ENCODE measurements around the gene CYFIP2.

CYFIP2 gene

GRCh38 chr5:157282150-157282549 is 16.2 kb downstream of the CYFIP2 start:
- peaks cover 11% of the 10 kb centered on the region for H3F3A ChIP-seq (ENCODE audit: insufficient read depth, low read length)
- H3K27me3 ChIP-seq (ENCODE audit: insufficient read depth, low read length): no peaks in the 10 kb centered on the region
- H3K4me1 ChIP-seq (ENCODE audit: insufficient read depth, low read length, severe bottlenecking): peaks cover 52% of the 10 kb centered on the region
- no peaks in the 10 kb centered on the region for H4K20me1 ChIP-seq (ENCODE audit: insufficient read depth, low read length)
- peak overlapping the region; percentile 87 for H3K27ac ChIP-seq (ENCODE audit: low read depth, low read length, poor library complexity, severe bottlenecking)
- peaks cover 83% of the 10 kb centered on the region for H3K79me2 ChIP-seq (ENCODE audit: insufficient read depth, low read length)
- H3K9ac ChIP-seq (ENCODE audit: low read length): no peak overlapping the region; the same call in 1 of the 2 replicates
- peaks cover 37% of the 10 kb centered on the region for H3K36me3 ChIP-seq (ENCODE audit: insufficient read depth, low read length)
- H3K9me3 ChIP-seq (ENCODE audit: low read length): no peaks in the 10 kb centered on the region
- H3K9me2 ChIP-seq (ENCODE audit: low read depth, low read length): no peaks in the 10 kb centered on the region
- no peak overlapping the region for H3K4me3 ChIP-seq (ENCODE audit: low read depth, low read length, poor library complexity, severe bottlenecking)
- no peak for TF ChIP-seq EZH2 (IDR thresholded peaks at IDR 0.05; ENCODE audit: borderline replicate concordance, low read length)
- TF ChIP-seq CTCF (IDR thresholded peaks at IDR 0.05; ENCODE audit: low read length): no peak
- H3K4me2 ChIP-seq (ENCODE audit: low read length): peak overlapping the region; percentile 49; the same call in 1 of the 2 replicates
- no peak overlapping the region for H2AFZ ChIP-seq (ENCODE audit: low read length)

- peak overlapping the region; percentile 87 for H3K27ac ChIP-seq (ENCODE audit: low read depth, low read length, poor library complexity, severe bottlenecking)
Observed at GRCh38 chr5:157283434-157283833, 17.5 kb downstream of the CYFIP2 start.

GRCh38 chr5:157284458-157285212 is 18.7 kb downstream of the CYFIP2 start:
- Histone ChIP-seq H3K79me2 (ENCODE audit: insufficient read depth, low read length) (peaks cover 59% of the 10 kb centered on the region), H3K36me3 (ENCODE audit: insufficient read depth, low read length) (peaks cover 60% of the 10 kb centered on the region), H3K4me2 (ENCODE audit: low read length) (no peak overlapping the region)

More at GRCh38 chr5:157283434-157283833, 17.5 kb downstream of the CYFIP2 start:
- Histone ChIP-seq H3K9ac (ENCODE audit: low read length) (peak overlapping the region; percentile 31; the same call in 1 of the 2 replicates), H3K4me1 (ENCODE audit: insufficient read depth, low read length, severe bottlenecking) (peaks cover 44% of the 10 kb centered on the region), H3K27me3 (ENCODE audit: insufficient read depth, low read length) (no peaks in the 10 kb centered on the region), H2AFZ (ENCODE audit: low read length) (no peak overlapping the region), H3K4me3 (ENCODE audit: low read depth, low read length, poor library complexity, severe bottlenecking) (peak overlapping the region; percentile 26), H3K9me2 (ENCODE audit: low read depth, low read length) (no peaks in the 10 kb centered on the region), H3F3A (ENCODE audit: insufficient read depth, low read length) (peaks cover 11% of the 10 kb centered on the region), H4K20me1 (ENCODE audit: insufficient read depth, low read length) (no peaks in the 10 kb centered on the region), H3K79me2 (ENCODE audit: insufficient read depth, low read length) (peaks cover 71% of the 10 kb centered on the region), H3K9me3 (ENCODE audit: low read length) (no peaks in the 10 kb centered on the region), H3K36me3 (ENCODE audit: insufficient read depth, low read length) (peaks cover 48% of the 10 kb centered on the region), H3K4me2 (ENCODE audit: low read length) (peak overlapping the region; percentile 49)
- TF ChIP-seq CTCF (IDR thresholded peaks at IDR 0.05; ENCODE audit: low read length) (no peak), EZH2 (IDR thresholded peaks at IDR 0.05; ENCODE audit: borderline replicate concordance, low read length) (no peak)

More at GRCh38 chr5:157284458-157285212, 18.7 kb downstream of the CYFIP2 start:
- TF ChIP-seq CTCF (IDR thresholded peaks at IDR 0.05; ENCODE audit: low read length): no peak
- no peak for TF ChIP-seq EZH2 (IDR thresholded peaks at IDR 0.05; ENCODE audit: borderline replicate concordance, low read length)
- H2AFZ ChIP-seq (ENCODE audit: low read length): no peak overlapping the region
- no peak overlapping the region for H3K4me3 ChIP-seq (ENCODE audit: low read depth, low read length, poor library complexity, severe bottlenecking)
- H4K20me1 ChIP-seq (ENCODE audit: insufficient read depth, low read length): no peaks in the 10 kb centered on the region
- H3K27ac ChIP-seq (ENCODE audit: low read depth, low read length, poor library complexity, severe bottlenecking): no peak overlapping the region
- H3K9me3 ChIP-seq (ENCODE audit: low read length): no peaks in the 10 kb centered on the region
- H3K9me2 ChIP-seq (ENCODE audit: low read depth, low read length): no peaks in the 10 kb centered on the region
- H3F3A ChIP-seq (ENCODE audit: insufficient read depth, low read length): peaks cover 11% of the 10 kb centered on the region
- peaks cover 44% of the 10 kb centered on the region for H3K4me1 ChIP-seq (ENCODE audit: insufficient read depth, low read length, severe bottlenecking)
- no peak overlapping the region; the same call in 1 of the 2 replicates for H3K9ac ChIP-seq (ENCODE audit: low read length)
- H3K27me3 ChIP-seq (ENCODE audit: insufficient read depth, low read length): no peaks in the 10 kb centered on the region
